KMS-11 (cell line): Measurements from ENCODE around the gene JUNB.

Source experiments
- H2AFZ ChIP-seq: fragments of 200-600 bp; sonication (generic); 2 replicates; pipeline ENCODE4 v1.6.1; 2016; ENCODE audit warnings: antibody characterized with exemption, mixed run types, low read depth
- H3K27ac ChIP-seq: fragments of 200-600 bp; sonication (generic); 2 replicates; pipeline ENCODE4 v1.6.1; 2016; ENCODE audit warnings: mild to moderate bottlenecking, mixed run types
- H3K27me3 ChIP-seq: fragments of 200-600 bp; sonication (generic); 2 replicates; pipeline ENCODE4 v1.6.1; 2017; ENCODE audit warnings: mild to moderate bottlenecking, low read depth, mixed run types, moderate library complexity; ENCODE audit not compliant: insufficient read depth
- H3K36me3 ChIP-seq: fragments of 200-600 bp; sonication (generic); 2 replicates; pipeline ENCODE4 v1.6.1; 2017; ENCODE audit warnings: mild to moderate bottlenecking, mixed run types; ENCODE audit not compliant: insufficient read depth
- H3K4me1 ChIP-seq: fragments of 200-600 bp; sonication (generic); 2 replicates; pipeline ENCODE4 v1.6.1; 2016; ENCODE audit warnings: mild to moderate bottlenecking, low read depth, mixed run types; ENCODE audit not compliant: poor library complexity, severe bottlenecking
- H3K4me2 ChIP-seq: fragments of 200-600 bp; sonication (generic); 2 replicates; pipeline ENCODE4 v1.7.0; 2016; ENCODE audit warnings: mild to moderate bottlenecking, mixed run types
- H3K4me3 ChIP-seq: fragments of 200-600 bp; sonication (generic); IDR thresholded peaks from 2 replicates; pipeline ENCODE4 v1.6.1; 2017; ENCODE audit warnings: low read depth, low read length, mixed read lengths; ENCODE audit not compliant: insufficient read depth
- H3K79me2 ChIP-seq: fragments of 200-600 bp; sonication (generic); 2 replicates; pipeline ENCODE4 v1.6.1; 2016; ENCODE audit warnings: low read depth, mixed run types; ENCODE audit not compliant: insufficient read depth
- H3K9ac ChIP-seq: fragments of 200-600 bp; sonication (generic); 2 replicates; pipeline ENCODE4 v1.6.1; 2016; ENCODE audit warnings: mild to moderate bottlenecking, mixed run types
- H4K20me1 ChIP-seq: fragments of 200-600 bp; sonication (generic); 2 replicates; pipeline ENCODE4 v1.6.1; 2016; ENCODE audit warnings: mild to moderate bottlenecking, mixed run types; ENCODE audit not compliant: insufficient read depth
- TF ChIP-seq, protein P1 (sequence below): fragments of 200-600 bp; sonication (generic); conservative IDR thresholded peaks from 2 replicates; pipeline ENCODE4 v1.6.1; 2017; ENCODE audit warnings: low read depth, mild to moderate bottlenecking, antibody characterized with exemption, low read length, moderate library complexity, mixed read lengths

Gene JUNB

DNA sequence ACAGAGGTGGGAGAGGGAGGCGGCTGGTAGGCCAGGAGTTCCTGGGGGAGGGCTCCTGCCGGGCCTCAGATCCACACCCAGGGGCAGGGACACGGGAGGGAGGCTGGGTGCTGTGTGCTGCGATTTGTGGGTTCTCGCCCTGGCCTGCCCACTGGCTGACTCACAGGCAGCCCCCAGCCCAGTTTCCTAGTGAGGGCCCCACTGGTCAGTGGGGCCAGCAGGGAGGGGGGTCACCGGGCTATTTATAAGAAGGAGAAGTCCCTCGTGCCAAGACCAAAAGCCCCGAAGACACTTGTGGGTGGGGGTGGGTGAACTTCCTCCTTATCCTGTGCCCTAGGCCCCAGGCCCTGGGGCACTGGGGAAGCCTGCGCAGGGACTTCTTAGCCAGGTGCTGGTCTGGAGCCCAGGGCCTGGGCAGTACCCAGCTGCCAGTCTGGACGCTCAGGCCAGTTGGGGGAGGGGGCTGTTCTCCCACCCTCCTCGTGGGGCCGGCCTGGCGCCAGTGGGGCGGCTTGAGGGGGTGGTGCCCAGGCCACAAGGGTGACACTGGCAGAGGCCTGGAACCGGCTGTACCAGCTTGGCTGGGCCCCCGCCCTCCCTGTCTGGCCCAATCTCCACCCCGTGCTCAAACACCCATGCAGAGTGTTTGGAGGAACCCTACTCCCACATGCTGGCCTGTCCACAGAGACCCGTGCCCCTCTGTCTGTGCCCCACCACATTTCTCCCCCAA, 5.0 kb upstream of the JUNB start:
- Histone ChIP-seq H3K36me3 (no peaks in the 10 kb centered on the region), H3K4me3 (no peak overlapping the region), H3K27me3 (no peaks in the 10 kb centered on the region), H4K20me1 (no peaks in the 10 kb centered on the region), H3K4me1 (peaks cover 60% of the 10 kb centered on the region), H3K27ac (no peak overlapping the region; the same call in 1 of the 2 replicates), H3K4me2 (no peak overlapping the region), H3K9ac (no peak overlapping the region), H2AFZ (no peak overlapping the region), H3K79me2 (no peaks in the 10 kb centered on the region)
- TF ChIP-seq, protein P1, sequence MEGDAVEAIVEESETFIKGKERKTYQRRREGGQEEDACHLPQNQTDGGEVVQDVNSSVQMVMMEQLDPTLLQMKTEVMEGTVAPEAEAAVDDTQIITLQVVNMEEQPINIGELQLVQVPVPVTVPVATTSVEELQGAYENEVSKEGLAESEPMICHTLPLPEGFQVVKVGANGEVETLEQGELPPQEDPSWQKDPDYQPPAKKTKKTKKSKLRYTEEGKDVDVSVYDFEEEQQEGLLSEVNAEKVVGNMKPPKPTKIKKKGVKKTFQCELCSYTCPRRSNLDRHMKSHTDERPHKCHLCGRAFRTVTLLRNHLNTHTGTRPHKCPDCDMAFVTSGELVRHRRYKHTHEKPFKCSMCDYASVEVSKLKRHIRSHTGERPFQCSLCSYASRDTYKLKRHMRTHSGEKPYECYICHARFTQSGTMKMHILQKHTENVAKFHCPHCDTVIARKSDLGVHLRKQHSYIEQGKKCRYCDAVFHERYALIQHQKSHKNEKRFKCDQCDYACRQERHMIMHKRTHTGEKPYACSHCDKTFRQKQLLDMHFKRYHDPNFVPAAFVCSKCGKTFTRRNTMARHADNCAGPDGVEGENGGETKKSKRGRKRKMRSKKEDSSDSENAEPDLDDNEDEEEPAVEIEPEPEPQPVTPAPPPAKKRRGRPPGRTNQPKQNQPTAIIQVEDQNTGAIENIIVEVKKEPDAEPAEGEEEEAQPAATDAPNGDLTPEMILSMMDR, result no peak

DNA sequence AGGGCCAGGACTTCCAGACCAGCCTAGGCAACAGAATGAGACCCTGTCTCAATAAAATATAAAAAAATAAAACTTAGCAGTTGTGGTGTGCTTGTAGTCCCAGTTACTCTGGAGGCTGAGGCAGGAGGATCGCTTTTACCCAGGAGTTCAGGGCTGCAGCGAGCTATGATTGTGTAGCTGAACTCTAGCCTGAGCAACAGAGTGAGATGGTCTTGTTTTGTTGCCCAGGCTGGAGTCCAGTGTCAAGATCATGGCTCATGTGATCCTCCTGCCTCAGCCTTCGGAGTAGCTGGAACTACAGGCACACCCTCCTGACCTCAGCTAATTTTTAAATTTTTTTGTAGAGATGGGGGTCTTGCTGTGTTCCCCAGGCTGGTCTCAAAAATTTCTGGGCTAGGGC, 4.3 kb upstream of the JUNB start:
- Histone ChIP-seq H3K27ac (no peak overlapping the region), H3K9ac (no peak overlapping the region), H3K79me2 (peaks cover 6% of the 10 kb centered on the region; the same call in 1 of the 2 replicates), H3K4me2 (no peak overlapping the region), H3K4me3 (no peak overlapping the region), H3K4me1 (peaks cover 55% of the 10 kb centered on the region), H3K27me3 (no peaks in the 10 kb centered on the region), H3K36me3 (no peaks in the 10 kb centered on the region), H2AFZ (no peak overlapping the region), H4K20me1 (no peaks in the 10 kb centered on the region)
- TF ChIP-seq, protein P1, result no peak

DNA sequence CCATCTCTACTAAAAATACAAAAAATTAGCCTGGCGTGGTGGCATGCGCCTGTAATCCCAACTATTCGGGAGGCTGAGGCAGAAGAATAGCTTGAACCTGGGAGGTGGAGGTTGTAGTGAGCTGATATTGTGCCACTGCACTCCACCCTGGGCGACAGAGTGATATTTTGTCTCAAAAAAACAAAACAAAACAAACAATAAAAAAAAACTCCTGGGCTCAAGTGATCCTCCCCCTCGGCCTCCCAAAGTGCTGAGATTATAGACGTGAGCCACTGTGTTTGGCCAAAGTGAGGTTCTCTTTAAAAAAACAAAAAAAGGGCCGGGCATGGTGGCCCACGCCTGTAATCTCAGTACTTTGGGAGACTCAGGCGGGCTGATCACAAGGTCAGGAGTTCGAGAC, 3.8 kb upstream of the JUNB start:
- Histone ChIP-seq H3K4me3 (no peak overlapping the region), H4K20me1 (no peaks in the 10 kb centered on the region), H3K79me2 (peaks cover 11% of the 10 kb centered on the region), H3K36me3 (no peaks in the 10 kb centered on the region), H3K27ac (peak overlapping the region; percentile 93; the same call in 1 of the 2 replicates), H3K4me1 (peaks cover 52% of the 10 kb centered on the region), H3K9ac (no peak overlapping the region), H3K4me2 (peak overlapping the region; percentile 91; the same call in 1 of the 2 replicates), H2AFZ (no peak overlapping the region), H3K27me3 (no peaks in the 10 kb centered on the region)
- TF ChIP-seq, protein P1, result no peak

DNA sequence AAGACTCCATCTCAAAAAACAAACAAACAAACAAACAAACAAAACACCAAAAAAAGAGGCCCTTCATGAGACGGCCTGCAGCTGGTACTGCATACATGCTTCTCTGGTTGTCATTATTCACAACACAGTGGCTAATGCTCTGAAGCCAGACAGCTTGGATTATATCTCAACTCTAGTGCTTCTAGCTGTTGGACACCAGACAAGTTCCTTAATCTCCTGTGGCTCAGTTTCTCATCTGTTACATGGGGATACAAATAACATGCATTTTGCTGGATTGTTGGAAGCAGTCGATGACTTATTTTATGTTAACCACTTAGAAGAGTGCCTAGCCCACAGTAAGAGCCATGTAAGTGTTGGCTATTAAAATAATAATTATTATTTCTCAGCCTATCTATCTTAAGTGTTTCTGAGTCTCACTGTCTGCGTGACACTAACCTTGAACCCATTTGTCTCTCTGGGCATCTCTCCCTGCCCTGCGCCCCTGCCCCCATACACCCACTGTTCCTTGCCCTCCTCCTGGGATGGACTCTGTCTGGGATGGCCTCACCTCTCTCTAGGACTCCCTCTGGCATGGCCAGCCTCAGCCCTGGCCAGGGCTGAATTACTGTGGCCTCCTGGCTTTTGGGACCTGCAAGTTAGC, 3.1 kb upstream of the JUNB start:
- H3K4me2 ChIP-seq, result peak overlapping the region; percentile 91
- H3K4me3 ChIP-seq, result no peak overlapping the region
- H4K20me1 ChIP-seq, result no peaks in the 10 kb centered on the region
- no peaks in the 10 kb centered on the region for H3K36me3 ChIP-seq
- peak overlapping the region; percentile 68; the same call in 1 of the 2 replicates for H3K9ac ChIP-seq
- H3K79me2 ChIP-seq, result peaks cover 18% of the 10 kb centered on the region
- peak overlapping the region; percentile 93 for H3K27ac ChIP-seq
- H3K27me3 ChIP-seq, result no peaks in the 10 kb centered on the region
- TF ChIP-seq, protein P1, result no peak
- H3K4me1 ChIP-seq, result peaks cover 47% of the 10 kb centered on the region
- H2AFZ ChIP-seq, result peak overlapping the region; percentile 14; the same call in 1 of the 2 replicates
